HG02759 (cell line): Measurements from ENCODE around the gene RPH3AL.
A peak's percentile ranks its signal among the peaks of the same experiment; 100 is the strongest.

ENCODE experiments used
- ATAC-seq: cut with Tn5 transposase; IDR thresholded peaks from one replicate; pipeline ENCODE4 v1.9.1; 2021; ENCODE audit warnings: mild to moderate bottlenecking, moderate library complexity; ENCODE audit not compliant: unreplicated experiment

RPH3AL gene, protein sequence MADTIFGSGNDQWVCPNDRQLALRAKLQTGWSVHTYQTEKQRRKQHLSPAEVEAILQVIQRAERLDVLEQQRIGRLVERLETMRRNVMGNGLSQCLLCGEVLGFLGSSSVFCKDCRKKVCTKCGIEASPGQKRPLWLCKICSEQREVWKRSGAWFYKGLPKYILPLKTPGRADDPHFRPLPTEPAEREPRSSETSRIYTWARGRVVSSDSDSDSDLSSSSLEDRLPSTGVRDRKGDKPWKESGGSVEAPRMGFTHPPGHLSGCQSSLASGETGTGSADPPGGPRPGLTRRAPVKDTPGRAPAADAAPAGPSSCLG

GRCh38 chr17:352421-353212, at the start of gene RPH3AL:
Gene RPH3AL (minus strand): TSS chr17:352807. CDS start chr17:327543, 25,264 bp downstream.
- no peak for ATAC-seq

GRCh38 chr17:400257-400656, 47.6 kb upstream of the RPH3AL start:
- ATAC-seq, result no peak

GRCh38 chr17:396788-397187, 44.2 kb upstream of the RPH3AL start:
- ATAC-seq, result no peak

GRCh38 chr17:395974-396373, 43.4 kb upstream of the RPH3AL start:
- no peak for ATAC-seq

DNA sequence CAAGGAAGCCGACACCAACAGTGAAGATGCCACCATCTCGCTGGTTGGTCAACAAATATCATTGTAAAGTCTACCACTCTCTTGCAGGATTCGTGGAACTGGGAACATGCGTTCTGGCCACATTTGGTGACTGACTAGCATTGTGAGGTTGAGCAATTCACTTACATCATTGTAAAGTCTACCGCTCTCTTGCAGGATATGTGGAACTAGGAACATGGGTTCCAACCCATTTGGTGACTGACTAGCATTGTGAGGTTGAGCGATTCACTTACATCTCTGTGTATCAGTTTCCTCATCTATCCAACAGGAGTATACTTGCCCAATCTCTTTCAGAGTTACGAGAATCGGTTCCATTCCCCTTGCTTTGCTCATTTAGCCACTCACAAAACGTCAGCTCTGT, 42.6 kb upstream of the RPH3AL start:
- no peak for ATAC-seq

- no peak for ATAC-seq
Observed at GRCh38 chr17:394718-395095, 42.1 kb upstream of the RPH3AL start.

GRCh38 chr17:393806-394717, 41.5 kb upstream of the RPH3AL start:
- no peak for ATAC-seq

DNA sequence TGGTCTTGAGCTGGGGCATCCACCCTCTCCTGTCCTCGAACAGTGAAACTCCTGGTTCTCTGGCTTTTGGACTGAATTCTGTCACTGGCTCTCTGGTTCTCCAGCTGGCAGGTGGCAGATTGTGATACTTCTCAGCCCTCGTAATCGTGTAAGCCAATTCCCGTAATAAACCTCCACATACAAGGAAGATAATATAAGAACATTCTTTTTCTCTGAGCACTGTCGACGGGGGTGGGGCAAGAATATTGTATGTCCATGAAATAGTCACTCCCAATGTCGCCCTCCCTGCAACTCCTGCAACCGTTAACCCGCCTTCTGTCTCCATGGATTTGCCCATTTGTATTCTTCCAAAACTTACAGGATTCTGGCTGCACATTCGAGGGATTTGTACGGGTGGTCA, 39.2 kb upstream of the RPH3AL start:
- no peak for ATAC-seq

DNA sequence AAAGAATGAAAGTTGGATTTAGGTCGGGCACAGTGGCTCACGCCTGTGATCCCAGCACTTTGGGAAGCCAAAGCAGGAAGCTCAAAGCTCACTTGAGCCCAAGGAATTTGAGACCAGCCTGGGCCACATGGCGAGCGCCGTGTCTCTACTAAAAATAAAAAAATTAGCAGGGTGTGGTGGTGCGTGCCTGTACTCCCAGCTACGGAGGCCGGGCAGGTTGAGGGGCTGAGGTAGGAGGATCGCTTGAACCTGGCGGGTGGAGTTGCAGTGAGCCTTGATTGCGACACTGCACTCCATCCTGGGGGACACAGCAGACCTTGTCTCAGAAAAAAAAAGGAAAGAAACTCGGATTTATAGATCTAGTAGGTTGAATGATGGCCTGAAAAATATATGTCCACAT, 37.4 kb upstream of the RPH3AL start:
- no peak for ATAC-seq

DNA sequence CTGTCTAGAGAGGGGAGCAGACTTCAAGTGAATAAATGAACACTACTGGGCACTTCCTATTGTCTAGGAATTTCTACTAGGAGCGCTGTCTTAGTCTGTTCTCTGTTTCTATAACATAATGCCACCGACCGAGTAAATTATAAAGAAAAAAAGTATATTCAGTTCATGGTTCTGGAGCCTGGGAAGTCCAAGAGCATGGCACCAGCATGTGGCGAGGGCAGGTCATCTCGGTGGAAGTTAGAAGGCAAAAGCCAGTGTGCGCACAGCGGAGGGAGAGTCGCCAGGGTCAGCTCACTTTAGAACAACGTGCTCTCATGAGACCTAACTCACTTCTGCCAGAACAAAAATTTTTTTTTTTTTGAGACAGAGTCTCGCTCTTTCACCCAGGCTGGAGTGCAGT, 35.5 kb upstream of the RPH3AL start:
- no peak for ATAC-seq

DNA sequence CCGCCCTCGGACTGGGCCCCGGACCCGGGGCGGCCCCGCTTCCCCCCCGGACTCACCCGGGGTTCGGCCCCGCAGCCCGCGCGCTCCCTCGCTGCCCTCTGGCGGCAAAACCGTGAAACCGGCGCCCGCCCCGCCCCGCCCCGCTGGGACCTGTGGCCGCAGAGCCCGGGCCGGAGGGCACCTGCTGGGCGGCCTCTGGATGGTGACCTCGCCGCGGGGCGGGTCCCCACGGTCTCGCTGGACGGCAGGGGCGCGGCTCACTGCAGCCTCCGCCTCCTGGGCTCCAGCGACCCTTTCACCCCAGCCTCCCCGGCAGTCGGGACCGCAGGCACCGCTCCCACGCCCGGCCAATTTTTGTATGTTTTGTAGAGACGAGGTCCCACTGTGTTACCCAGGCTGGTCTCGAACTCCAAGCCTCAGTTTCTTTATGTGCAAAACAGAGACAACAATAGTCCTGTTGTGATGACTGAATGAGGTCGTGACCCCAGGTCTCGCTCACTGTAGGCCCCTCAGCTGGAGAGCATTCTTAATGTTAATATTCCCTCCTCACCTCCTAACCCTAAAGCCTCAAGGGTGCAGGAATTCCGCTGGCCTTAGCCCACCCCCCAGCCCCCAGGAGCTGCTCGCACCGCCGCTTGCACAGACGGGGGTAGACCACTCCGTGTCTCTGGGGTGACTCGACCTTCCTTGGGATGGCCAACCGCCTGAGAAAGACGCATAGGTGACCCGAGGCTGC, 33.7 kb upstream of the RPH3AL start:
- ATAC-seq, result peak; percentile 78

- peak; percentile 40 for ATAC-seq
Observed at GRCh38 chr17:385836-386140, 33.2 kb upstream of the RPH3AL start.

GRCh38 chr17:385178-385835, 32.7 kb upstream of the RPH3AL start:
- ATAC-seq, result peak; percentile 15

GRCh38 chr17:384622-385177, 32.1 kb upstream of the RPH3AL start:
- ATAC-seq, result no peak

DNA sequence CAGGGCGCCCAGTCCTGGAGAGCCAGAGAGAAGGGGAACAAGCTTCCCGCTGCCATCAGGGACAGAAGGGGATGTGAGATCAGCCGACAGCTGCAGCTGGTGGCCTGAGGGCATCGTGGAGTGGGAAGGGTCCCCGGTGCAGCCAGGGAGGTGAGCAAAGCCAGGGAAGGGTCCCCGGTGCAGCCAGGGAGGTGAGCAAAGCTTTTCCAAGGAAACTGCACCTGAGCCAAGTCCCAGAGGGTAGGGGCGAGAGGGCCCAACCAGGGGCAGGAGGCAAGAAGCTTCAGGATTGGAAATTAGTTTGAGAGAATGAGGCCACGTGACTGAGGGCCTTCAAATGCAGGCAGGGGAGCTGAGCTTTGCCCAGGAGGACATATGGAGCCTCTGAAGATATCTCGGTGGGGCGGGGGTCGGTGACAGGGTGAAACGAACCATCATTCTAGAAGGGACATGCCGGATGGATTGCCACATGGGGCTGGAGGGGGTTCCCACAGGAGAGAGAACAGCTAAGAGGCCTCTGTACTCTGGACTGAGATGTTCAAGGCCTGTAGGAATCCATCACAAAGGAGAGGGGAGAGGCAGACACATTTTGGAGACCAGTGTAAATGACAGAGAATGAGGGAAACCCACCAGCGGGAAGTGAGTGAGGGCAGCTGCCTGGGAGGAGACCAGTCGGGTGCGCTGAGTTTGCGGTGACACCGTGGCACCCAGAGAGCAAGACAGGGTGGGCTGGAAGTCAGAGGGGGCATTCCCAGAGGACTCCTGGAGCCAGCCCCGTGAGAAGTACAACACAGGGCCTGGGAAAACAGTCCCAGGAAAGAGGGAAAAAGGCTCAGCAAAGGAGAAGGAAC, 31.4 kb upstream of the RPH3AL start:
- ATAC-seq, result no peak

- no peak for ATAC-seq
Observed at GRCh38 chr17:382644-383533, 30.3 kb upstream of the RPH3AL start.

DNA sequence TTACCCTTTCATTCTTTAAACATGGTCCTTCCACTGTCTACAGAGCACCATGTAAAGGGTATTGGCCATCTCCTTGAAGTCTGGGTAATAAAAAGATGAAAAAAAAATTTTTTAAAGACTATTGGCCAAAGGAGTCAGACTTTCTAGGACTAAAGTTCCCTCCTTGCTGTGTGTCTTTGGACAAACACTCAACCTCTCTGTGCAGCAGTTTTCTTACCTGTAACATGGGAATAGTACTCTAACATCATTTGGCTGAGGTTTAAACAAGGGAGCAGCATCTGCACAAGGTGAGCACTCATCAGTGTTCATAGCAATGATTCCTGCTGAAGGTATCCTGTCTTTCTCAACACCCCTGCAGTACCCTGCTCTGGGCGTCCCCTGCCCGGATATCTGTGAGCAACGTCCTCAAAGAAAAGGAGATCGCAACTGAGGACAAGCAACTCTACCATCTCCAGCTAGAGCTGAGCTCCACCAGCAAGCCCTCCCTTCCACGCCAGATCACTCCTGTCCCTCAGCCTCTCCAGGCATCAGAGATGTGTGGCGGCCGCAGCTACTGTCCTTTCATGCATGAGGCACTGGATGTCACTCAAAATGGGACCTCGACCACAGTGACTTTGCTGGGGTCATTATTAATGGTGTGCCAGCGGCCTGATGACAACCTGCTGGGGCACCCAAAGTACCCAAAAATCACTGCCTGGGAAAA, 29.5 kb upstream of the RPH3AL start:
- no peak for ATAC-seq

DNA sequence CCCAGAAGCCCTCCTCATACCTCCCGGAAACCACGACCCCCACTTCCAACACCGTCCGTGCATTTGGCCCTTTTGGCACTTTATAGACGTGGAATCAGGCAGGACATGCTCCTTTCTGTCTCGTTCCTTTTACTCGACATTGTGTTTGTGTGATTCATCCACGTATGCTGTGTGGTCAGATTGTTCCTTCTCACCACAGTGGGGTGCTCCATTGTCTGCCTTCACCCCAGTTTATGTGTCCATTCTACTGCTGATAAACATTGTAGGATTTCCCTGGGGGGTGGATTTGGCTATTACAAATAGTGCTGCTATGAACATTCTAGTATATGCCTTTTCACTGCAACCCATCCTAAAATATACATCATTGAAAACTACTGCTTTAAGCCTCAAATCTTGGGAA, 28.9 kb upstream of the RPH3AL start:
- no peak for ATAC-seq
